Thyroid gland (tissue), 4 donors: ENCODE data around the gene UTS2R. TPM values are rescaled to one million over a fixed set of nuclear protein-coding genes. Genes with fewer than 3 reads are reported as not detected.

Experiments used
- DNase-seq, 2 donors: peaks; one replicate each; pipeline ENCODE4 v3.0.0-alpha.2; 2019
- H3K27ac ChIP-seq, 3 donors: fragments of 200-600 bp; sonication (generic); 1 replicate in 2 of 3; 2 replicates in 1 of 3; pipeline ENCODE4 v1.5.1; 2016 to 2019; ENCODE audit warnings: mild to moderate bottlenecking in 1 of 3, moderate library complexity in 1 of 3
- H3K27me3 ChIP-seq: fragments of 200-600 bp; sonication (generic); one replicate; pipeline ENCODE4 v1.5.1; 2019
- H3K36me3 ChIP-seq, 2 donors: fragments of 200-600 bp; sonication (generic); one replicate each; pipeline ENCODE4 v1.5.1; 2016 to 2019
- H3K4me1 ChIP-seq, 2 donors: fragments of 200-600 bp; sonication (generic); one replicate each; pipeline ENCODE4 v1.5.1; 2017 to 2019
- H3K4me3 ChIP-seq, 3 donors: fragments of 200-600 bp; sonication (generic); replicated peaks in 1 of 3; 1 replicate in 2 of 3; 2 replicates in 1 of 3; pipeline ENCODE4 v1.5.1; 2016; ENCODE audit warnings: mild to moderate bottlenecking in 1 of 3
- H3K9me3 ChIP-seq: fragments of 200-600 bp; sonication (generic); one replicate; pipeline ENCODE4 v1.5.1; 2017
- CTCF ChIP-seq, 6 experiments: fragments of 200-600 bp in 3 of 6; fragments of 450-650 bp in 3 of 6; sonication (generic) in 3 of 6; IDR thresholded peaks; one replicate each; pipeline ENCODE4 v1.5.1; 2016 to 2019; ENCODE audit warnings: antibody characterized with exemption in 6 of 6, mild to moderate bottlenecking in 2 of 6, inconsistent platforms in 1 of 6, moderate library complexity in 1 of 6
- POLR2A ChIP-seq, 2 donors: fragments of 450-650 bp; IDR thresholded peaks; one replicate each; pipeline ENCODE4 v1.6.1; 2017; ENCODE audit warnings: antibody characterized with exemption in 2 of 2, mild to moderate bottlenecking in 2 of 2, moderate library complexity in 1 of 2
- WGBS, 2 donors: methylation state at CpG; one replicate each; pipeline ENCODE4 v1.1.5; 2017; 5-methylcytosine and 5-hydroxymethylcytosine counted together
- intact Hi-C: fragments of 100-400 bp; cut with DNase I; formaldehyde crosslinking; loops from one replicate; pipeline ENCODE4 v1.15.1; 2023
- total RNA-seq, 4 donors: library from RNA; depleted of rRNA; stranded (reverse); fragments of >200 nt; gene quantifications; one replicate each; pipeline ENCODE4 v1.2.3, GENCODE V29; 2016

The UTS2R gene
- total RNA-seq, 4 donors from 2014 or later, result 0.22 to 6.6 (median 3.9) TPM

GRCh38 chr17:82403662-82404660 lies 32.4 kb downstream of the UTS2R start:
- intact Hi-C loops, result no loop called here
- Histone ChIP-seq H3K9me3 (no peaks in the 10 kb centered on the region), H3K27ac (no peak overlapping the region), H3K4me3 (no peak overlapping the region), H3K4me1 (no peaks in the 10 kb centered on the region), H3K36me3 (peaks cover 0 to 7% of the 10 kb centered on the region in 2 donors), H3K27me3 (no peaks in the 10 kb centered on the region)
- TF ChIP-seq CTCF (IDR thresholded peaks at IDR 0.05) (no peak), POLR2A (IDR thresholded peaks at IDR 0.05) (no peak)
- WGBS, 2 donors, result 95 to 96% methylated on average over 62 to 67 of the region's 67 CpGs
- DNase-seq, result no peak

- TF ChIP-seq CTCF (IDR thresholded peaks at IDR 0.05) (no peak), POLR2A (IDR thresholded peaks at IDR 0.05) (no peak)
- Histone ChIP-seq H3K4me1 (no peaks in the 10 kb centered on the region), H3K27ac (no peak overlapping the region), H3K27me3 (no peaks in the 10 kb centered on the region), H3K4me3 (no peak overlapping the region), H3K9me3 (no peaks in the 10 kb centered on the region), H3K36me3 (peaks cover 0 to 7% of the 10 kb centered on the region in 2 donors)
- DNase-seq, result no peak
- intact Hi-C loops, result no loop called here
- WGBS, 2 donors, result 93 to 94% methylated on average over 10 to 14 of the region's 14 CpGs
These were observed 33.5 kb downstream of the UTS2R start for GRCh38 chr17:82405051-82405450.

GRCh38 chr17:82406131-82406671 lies 34.6 kb downstream of the UTS2R start:
- peaks cover 0 to 7% of the 10 kb centered on the region in 2 donors for H3K36me3 ChIP-seq
- TF ChIP-seq POLR2A (IDR thresholded peaks at IDR 0.05) (no peak), CTCF (IDR thresholded peaks at IDR 0.05) (no peak)

GRCh38 chr17:82407255-82407654 lies 35.7 kb downstream of the UTS2R start:
- 90 to 92% methylated on average over 13 of the region's 13 CpGs for WGBS, 2 donors
- intact Hi-C loops, result no loop called here
- no peak overlapping the region for H3K4me3 ChIP-seq

More at GRCh38 chr17:82406131-82406671, 34.6 kb downstream of the UTS2R start:
- Histone ChIP-seq H3K4me3 (no peak overlapping the region), H3K4me1 (no peaks in the 10 kb centered on the region), H3K27ac (no peak overlapping the region), H3K27me3 (no peaks in the 10 kb centered on the region), H3K9me3 (no peaks in the 10 kb centered on the region)
- WGBS, 2 donors, result 93 to 96% methylated on average over 13 to 14 of the region's 14 CpGs
- DNase-seq, result no peak
- intact Hi-C loops, result no loop called here

More at GRCh38 chr17:82407255-82407654, 35.7 kb downstream of the UTS2R start:
- H3K27ac ChIP-seq, result no peak overlapping the region
- peaks cover 0 to 6% of the 10 kb centered on the region in 2 donors for H3K4me1 ChIP-seq
- no peak for DNase-seq
- no peaks in the 10 kb centered on the region for H3K9me3 ChIP-seq
- TF ChIP-seq CTCF (IDR thresholded peaks at IDR 0.05), result no peak
- TF ChIP-seq POLR2A (IDR thresholded peaks at IDR 0.05), result no peak
- H3K36me3 ChIP-seq, result peaks cover 0 to 7% of the 10 kb centered on the region in 2 donors
- H3K27me3 ChIP-seq, result no peaks in the 10 kb centered on the region
